HG02852 (cell line): Measurements from ENCODE around the gene RITA1.
A peak's percentile ranks its signal among the peaks of the same experiment; 100 is the strongest.

Experiments used
- ATAC-seq: cut with Tn5 transposase; IDR thresholded peaks from one replicate; pipeline ENCODE4 v1.9.1; 2021; ENCODE audit warnings: mild to moderate bottlenecking, moderate library complexity; ENCODE audit not compliant: unreplicated experiment

Gene RITA1

GRCh38 chr12:113227686-113228391 is 42.3 kb downstream of the RITA1 start:
- ATAC-seq = no peak

- ATAC-seq = no peak
Measured at GRCh38 chr12:113228394-113229028, 43.0 kb downstream of the RITA1 start.

GRCh38 chr12:113230315-113231234 is 45.1 kb downstream of the RITA1 start:
- ATAC-seq = peak; percentile 2

GRCh38 chr12:113231235-113232088 is 45.9 kb downstream of the RITA1 start:
- ATAC-seq = no peak

GRCh38 chr12:113232089-113232839 is 46.7 kb downstream of the RITA1 start:
- ATAC-seq = no peak

GRCh38 chr12:113232840-113233585 is 47.5 kb downstream of the RITA1 start:
- ATAC-seq = peak; percentile 63

- ATAC-seq = no peak
Measured at GRCh38 chr12:113233967-113234366, 48.4 kb downstream of the RITA1 start.

GRCh38 chr12:113234483-113234882 is 49.0 kb downstream of the RITA1 start:
- ATAC-seq = no peak

GRCh38 chr12:113235976-113236375 is 50.5 kb downstream of the RITA1 start:
- no peak for ATAC-seq

GRCh38 chr12:113236539-113237399 is 51.2 kb downstream of the RITA1 start:
- ATAC-seq = no peak

GRCh38 chr12:113237748-113238147 is 52.2 kb downstream of the RITA1 start:
- no peak for ATAC-seq

GRCh38 chr12:113238309-113238708 is 52.8 kb downstream of the RITA1 start:
- no peak for ATAC-seq

GRCh38 chr12:113239288-113239771 is 53.8 kb downstream of the RITA1 start:
- no peak for ATAC-seq

GRCh38 chr12:113239811-113240331 is 54.4 kb downstream of the RITA1 start:
- no peak for ATAC-seq

GRCh38 chr12:113240395-113240794 is 54.9 kb downstream of the RITA1 start:
- no peak for ATAC-seq

GRCh38 chr12:113241191-113242025 is 55.9 kb downstream of the RITA1 start:
- no peak for ATAC-seq
